WERI-Rb-1 (cell line): Measurements from ENCODE around the gene GSTA2.
"Not testable (repeated sequence)": the region's sequence is repeated elsewhere in the genome, so short reads cannot be mapped to it uniquely, and the experiment has no call there.

Source experiments
- DNase-seq: peaks from one replicate; pipeline ENCODE4 v3.0.0-alpha.2; 2020
- H3K27ac ChIP-seq: fragments of 250-450 bp; sonication (Bioruptor Pico); 2 replicates; pipeline ENCODE4 v1.5.1; 2020; ENCODE audit warnings: mild to moderate bottlenecking, moderate library complexity
- H3K27me3 ChIP-seq: fragments of 250-450 bp; sonication (Bioruptor Pico); 2 replicates; pipeline ENCODE4 v1.5.1; 2021; ENCODE audit warnings: mild to moderate bottlenecking, low read depth, moderate library complexity; ENCODE audit not compliant: insufficient read depth, severe bottlenecking
- H3K36me3 ChIP-seq: fragments of 250-450 bp; sonication (Bioruptor Pico); 2 replicates; pipeline ENCODE4 v1.5.1; 2020; ENCODE audit warnings: mild to moderate bottlenecking, moderate library complexity
- H3K4me3 ChIP-seq: 2 replicates; pipeline ENCODE4 v1.5.1; 2011; ENCODE audit warnings: low read depth, mild to moderate bottlenecking, control low read depth, low read length
- H3K9me3 ChIP-seq: fragments of 250-450 bp; sonication (Bioruptor Pico); 2 replicates; pipeline ENCODE4 v1.5.1; 2021; ENCODE audit warnings: mild to moderate bottlenecking, moderate library complexity; ENCODE audit not compliant: severe bottlenecking
- CTCF ChIP-seq: IDR thresholded peaks from 2 replicates; pipeline ENCODE4 v1.5.1; 2011; ENCODE audit warnings: low read depth, mild to moderate bottlenecking, control low read depth, inconsistent platforms, low read length

Gene GSTA2

DNA sequence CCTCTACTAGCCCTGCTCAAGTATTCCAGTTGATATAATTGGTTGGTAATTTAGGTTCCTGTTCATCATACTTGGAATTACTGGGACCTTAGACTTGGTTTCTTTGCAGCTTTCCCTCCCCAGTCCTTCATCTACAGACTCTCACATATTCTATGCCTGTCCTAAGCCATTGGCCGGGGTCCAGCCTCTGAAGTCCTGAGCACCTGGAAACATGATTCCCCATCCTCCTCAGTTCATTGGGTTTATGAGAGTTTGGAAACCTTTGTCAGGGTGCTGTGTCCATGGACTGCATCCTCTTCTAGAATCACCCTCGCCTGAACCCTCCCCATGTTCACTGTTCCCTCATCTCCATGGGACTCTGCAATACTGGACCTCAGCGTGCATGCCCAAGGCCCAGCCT lies 8.8 kb downstream of the GSTA2 start:
- no peak overlapping the region for H3K27ac ChIP-seq
- DNase-seq = no peak
- H3K36me3 ChIP-seq = no peaks in the 10 kb centered on the region
- no peak for TF ChIP-seq CTCF
- H3K27me3 ChIP-seq = no peaks in the 10 kb centered on the region
- no peak overlapping the region for H3K4me3 ChIP-seq
- peaks cover 17% of the 10 kb centered on the region for H3K9me3 ChIP-seq

GRCh38 chr6:52753137-52753536 lies 10.1 kb downstream of the GSTA2 start:
- peaks cover 17% of the 10 kb centered on the region for H3K9me3 ChIP-seq
- H3K27ac ChIP-seq, H3K4me3 ChIP-seq, H3K27me3 ChIP-seq, DNase-seq, H3K36me3 ChIP-seq: not testable (repeated sequence)

DNA sequence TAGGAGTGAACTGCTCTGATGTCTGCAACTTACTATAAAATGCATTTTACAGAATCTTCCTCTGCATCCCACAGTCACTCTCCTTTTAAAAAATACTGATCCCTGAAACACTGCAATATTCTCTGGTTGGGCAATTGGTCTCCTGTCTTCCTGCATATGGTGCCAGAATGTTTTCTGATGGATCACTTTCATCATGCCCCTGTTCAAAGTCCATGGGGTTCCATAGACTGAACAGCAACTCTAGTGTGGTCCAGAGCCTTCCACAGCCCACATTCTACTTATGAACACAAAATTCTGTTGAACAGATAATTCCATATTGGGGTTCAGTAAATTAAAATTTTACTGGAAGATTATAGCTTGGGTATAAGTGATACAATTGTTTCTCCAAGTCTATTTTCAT lies 11.0 kb downstream of the GSTA2 start:
- H3K36me3 ChIP-seq = no peaks in the 10 kb centered on the region
- TF ChIP-seq CTCF = no peak
- no peak overlapping the region for H3K27ac ChIP-seq
- H3K9me3 ChIP-seq = peaks cover 17% of the 10 kb centered on the region
- H3K27me3 ChIP-seq = no peaks in the 10 kb centered on the region
- no peak overlapping the region for H3K4me3 ChIP-seq
- no peak for DNase-seq

- DNase-seq = peak; percentile 52
- H3K27ac ChIP-seq = no peak overlapping the region
These were observed 13.6 kb downstream of the GSTA2 start for GRCh38 chr6:52749556-52750152.

DNA sequence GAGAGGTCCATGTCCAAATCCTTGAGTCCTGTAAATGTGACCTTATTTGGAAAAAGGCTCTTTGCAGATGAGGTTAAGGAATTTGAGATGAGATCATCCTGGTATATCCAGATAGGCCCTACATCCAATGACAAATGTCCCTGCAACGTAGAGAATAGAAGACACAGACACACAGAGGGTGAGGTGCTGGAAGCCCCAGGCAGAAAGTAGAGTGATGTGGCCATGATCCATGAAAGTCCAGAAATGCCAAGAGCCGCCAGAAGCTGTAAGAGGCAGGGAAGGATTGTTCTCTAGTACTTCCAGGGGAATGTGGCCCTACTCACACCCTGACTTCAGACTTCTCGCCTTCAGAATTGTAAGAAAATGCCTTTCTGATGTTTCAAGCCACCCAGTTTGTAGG lies 16.0 kb downstream of the GSTA2 start:
- H3K36me3 ChIP-seq, H3K27ac ChIP-seq, DNase-seq, H3K27me3 ChIP-seq, H3K4me3 ChIP-seq: not testable (repeated sequence)
- H3K9me3 ChIP-seq = peaks cover 17% of the 10 kb centered on the region

More at GRCh38 chr6:52749556-52750152, 13.6 kb downstream of the GSTA2 start:
- no peaks in the 10 kb centered on the region for H3K36me3 ChIP-seq
- no peak for TF ChIP-seq CTCF
- H3K9me3 ChIP-seq = peaks cover 17% of the 10 kb centered on the region
- H3K27me3 ChIP-seq = no peaks in the 10 kb centered on the region
- no peak overlapping the region for H3K4me3 ChIP-seq

DNA sequence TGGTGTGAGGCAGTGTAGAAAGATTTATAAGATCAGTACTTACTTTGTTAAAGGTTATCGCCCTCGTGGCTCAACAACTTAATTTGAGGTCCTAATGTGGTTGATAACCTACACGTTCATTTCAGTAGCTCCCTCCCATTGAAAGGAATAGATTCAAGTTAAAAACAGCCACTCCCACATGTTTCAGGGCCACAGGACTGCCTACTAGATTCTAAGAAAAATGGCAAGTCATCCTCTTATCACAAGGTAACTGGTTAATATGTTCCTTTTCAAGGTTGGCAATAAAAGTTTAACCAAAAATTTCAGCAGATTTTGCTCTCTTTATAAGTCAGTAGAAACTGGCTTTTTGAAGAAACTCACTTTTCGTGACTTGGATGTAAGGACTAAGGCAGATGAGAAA lies 17.1 kb downstream of the GSTA2 start:
- no peak for TF ChIP-seq CTCF
- peaks cover 7% of the 10 kb centered on the region for H3K9me3 ChIP-seq
- H3K27me3 ChIP-seq = no peaks in the 10 kb centered on the region
- DNase-seq = no peak
- H3K36me3 ChIP-seq = no peaks in the 10 kb centered on the region
- no peak overlapping the region for H3K4me3 ChIP-seq
- no peak overlapping the region for H3K27ac ChIP-seq

DNA sequence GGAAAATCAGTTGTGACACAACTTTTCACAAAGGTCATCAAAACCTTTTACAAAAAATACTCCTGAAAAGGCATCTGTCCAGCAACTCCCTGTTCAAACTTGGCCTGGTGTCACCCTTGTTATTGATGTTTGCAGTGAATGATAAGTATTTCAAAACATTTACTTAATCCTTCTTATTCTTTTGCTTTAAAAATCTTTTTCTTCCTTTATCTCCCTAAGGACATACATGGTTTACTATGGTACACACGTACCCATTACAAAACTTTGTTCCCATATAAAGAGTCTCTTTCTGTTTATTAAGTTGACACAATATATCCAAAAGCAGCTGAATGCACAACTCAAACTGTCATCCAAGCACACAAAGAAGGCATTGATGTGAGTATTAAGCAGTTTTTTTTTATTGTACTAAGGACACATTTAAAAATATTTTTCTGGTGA lies 17.5 kb downstream of the GSTA2 start:
- Histone ChIP-seq H3K27me3 (no peaks in the 10 kb centered on the region), H3K4me3 (no peak overlapping the region), H3K27ac (no peak overlapping the region), H3K9me3 (peaks cover 7% of the 10 kb centered on the region), H3K36me3 (no peaks in the 10 kb centered on the region)
- no peak for TF ChIP-seq CTCF
- DNase-seq = no peak
